Lower leg skin (tissue), 3 donors: ENCODE results near the gene PLEKHM3.

Experiments
- CTCF ChIP-seq, 3 donors: fragments of 450-650 bp; IDR thresholded peaks; one replicate each; pipeline ENCODE4 v1.5.1; 2016; ENCODE audit warnings: antibody characterized with exemption in 3 of 3, mild to moderate bottlenecking in 3 of 3, moderate library complexity in 2 of 3
- POLR2A ChIP-seq, 2 donors: fragments of 450-650 bp; IDR thresholded peaks; one replicate each; pipeline ENCODE4 v1.6.1; 2016 to 2017; ENCODE audit warnings: antibody characterized with exemption in 2 of 2, mild to moderate bottlenecking in 1 of 2, moderate library complexity in 1 of 2

GRCh38 chr2:207892716-207893402, 132.5 kb downstream of the PLEKHM3 start:
- TF ChIP-seq CTCF (IDR thresholded peaks at IDR 0.05) = no peak
- no peak for TF ChIP-seq POLR2A (IDR thresholded peaks at IDR 0.05)
